ENCODE data around the gene DNAJC5.

The DNAJC5 gene

DNA sequence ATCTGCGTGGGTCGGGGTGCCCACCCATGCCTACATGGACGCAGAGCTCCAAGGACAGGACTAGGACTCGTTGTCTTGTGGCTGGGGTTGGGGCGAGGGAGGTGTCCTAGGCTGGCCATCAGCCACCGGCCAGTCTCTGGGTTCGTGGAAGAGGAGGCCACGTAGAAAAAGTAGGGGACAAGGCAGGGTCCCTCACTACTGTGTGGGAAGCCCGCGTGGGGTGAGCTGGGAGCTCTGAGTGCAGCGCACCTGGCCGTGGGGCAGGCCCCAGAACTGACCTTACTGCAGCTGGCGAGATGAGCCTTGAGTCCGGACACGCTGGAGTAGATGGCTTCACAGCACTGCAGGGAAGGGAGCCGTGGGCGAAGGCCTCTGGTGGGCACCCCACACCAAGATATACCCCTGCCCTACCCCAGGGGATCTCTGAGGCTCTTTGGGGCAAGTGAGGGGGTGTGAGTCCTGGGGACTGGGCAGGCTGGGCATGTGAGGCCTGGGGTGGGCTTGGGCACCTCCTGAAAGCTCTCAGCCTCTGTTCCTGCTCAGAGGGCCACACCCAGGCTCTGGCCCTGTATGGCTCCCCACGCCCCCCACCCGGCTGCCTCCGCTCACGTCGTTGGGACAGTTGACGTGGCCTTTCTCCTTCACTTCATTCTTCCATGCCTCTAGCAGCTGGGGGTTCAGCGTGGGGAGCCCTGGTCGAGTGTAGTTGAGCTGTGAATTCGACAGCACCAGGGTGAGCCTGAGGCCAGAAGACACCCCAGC, 66.9 kb downstream of the DNAJC5 start:
- H3K36me3 Mint-ChIP-seq (ENCODE audit: low read depth): peaks cover 14% of the 10 kb centered on the region
- peaks cover 5% of the 10 kb centered on the region for H3K4me1 Mint-ChIP-seq
- TF ChIP-seq, protein P1, sequence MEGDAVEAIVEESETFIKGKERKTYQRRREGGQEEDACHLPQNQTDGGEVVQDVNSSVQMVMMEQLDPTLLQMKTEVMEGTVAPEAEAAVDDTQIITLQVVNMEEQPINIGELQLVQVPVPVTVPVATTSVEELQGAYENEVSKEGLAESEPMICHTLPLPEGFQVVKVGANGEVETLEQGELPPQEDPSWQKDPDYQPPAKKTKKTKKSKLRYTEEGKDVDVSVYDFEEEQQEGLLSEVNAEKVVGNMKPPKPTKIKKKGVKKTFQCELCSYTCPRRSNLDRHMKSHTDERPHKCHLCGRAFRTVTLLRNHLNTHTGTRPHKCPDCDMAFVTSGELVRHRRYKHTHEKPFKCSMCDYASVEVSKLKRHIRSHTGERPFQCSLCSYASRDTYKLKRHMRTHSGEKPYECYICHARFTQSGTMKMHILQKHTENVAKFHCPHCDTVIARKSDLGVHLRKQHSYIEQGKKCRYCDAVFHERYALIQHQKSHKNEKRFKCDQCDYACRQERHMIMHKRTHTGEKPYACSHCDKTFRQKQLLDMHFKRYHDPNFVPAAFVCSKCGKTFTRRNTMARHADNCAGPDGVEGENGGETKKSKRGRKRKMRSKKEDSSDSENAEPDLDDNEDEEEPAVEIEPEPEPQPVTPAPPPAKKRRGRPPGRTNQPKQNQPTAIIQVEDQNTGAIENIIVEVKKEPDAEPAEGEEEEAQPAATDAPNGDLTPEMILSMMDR (IDR thresholded peaks at IDR 0.05; ENCODE audit: unreplicated experiment in 3 of 3): no peak
- H3K27me3 Mint-ChIP-seq (ENCODE audit: low read depth): no peaks in the 10 kb centered on the region
- H3K27ac Mint-ChIP-seq: no peak overlapping the region
- H3K9me3 Mint-ChIP-seq: no peaks in the 10 kb centered on the region
- H3K4me3 Mint-ChIP-seq: no peak overlapping the region

DNA sequence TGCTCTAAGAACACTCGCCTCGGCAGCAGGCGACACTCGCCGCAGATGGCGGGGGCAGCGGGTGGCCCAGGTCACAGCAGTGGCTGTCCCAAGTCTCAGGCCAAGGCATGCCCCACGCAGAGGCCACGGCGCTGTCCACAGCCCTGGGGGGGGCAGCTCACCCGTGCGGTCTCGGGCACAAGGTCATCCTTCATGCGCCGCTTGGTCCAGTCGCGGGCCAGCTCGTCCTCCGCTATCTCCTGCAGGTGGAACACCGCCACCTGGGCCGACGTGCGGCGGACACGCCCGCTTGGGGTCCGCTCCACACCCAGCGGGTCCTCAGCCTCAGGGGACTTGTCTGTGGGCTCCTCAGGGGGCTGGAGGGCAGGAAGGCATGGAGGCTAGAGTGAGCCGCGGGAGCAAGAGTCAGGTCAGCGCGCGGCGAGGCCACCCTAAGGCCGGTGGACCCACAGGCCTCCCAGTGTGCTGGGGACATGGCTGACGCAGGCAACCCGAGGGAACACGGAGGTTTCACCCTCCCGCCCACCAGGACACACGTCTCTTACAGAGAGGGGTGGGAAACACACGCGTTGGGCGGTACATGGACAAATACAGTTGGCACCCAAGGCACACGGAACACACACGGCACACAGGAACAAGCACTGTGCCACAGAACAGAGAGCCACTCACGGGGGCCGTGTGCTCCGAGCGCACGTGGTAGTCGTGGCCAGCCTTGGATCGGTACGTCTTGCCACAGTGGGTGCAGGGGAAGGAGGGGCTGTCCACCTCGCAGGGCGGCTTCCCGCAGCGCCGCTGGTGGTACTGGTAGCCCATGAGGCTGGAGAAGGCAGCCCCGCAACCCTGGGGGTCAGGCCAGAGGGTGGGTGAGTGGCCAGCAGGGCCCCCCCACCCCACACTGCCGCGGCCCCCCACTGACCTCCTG, 67.8 kb downstream of the DNAJC5 start:
- Mint-ChIP-seq H3K4me1 (no peaks in the 10 kb centered on the region), H3K27ac (no peak overlapping the region), H3K9me3 (no peaks in the 10 kb centered on the region), H3K4me3 (no peak overlapping the region), H3K27me3 (ENCODE audit: low read depth) (no peaks in the 10 kb centered on the region), H3K36me3 (ENCODE audit: low read depth) (peaks cover 14% of the 10 kb centered on the region)
- TF ChIP-seq, protein P1 (IDR thresholded peaks at IDR 0.05; ENCODE audit: unreplicated experiment in 3 of 3): no peak

GRCh38 chr20:63963348-63963741, 68.4 kb downstream of the DNAJC5 start:
- H3K36me3 Mint-ChIP-seq (ENCODE audit: low read depth): peaks cover 14% of the 10 kb centered on the region

DNA sequence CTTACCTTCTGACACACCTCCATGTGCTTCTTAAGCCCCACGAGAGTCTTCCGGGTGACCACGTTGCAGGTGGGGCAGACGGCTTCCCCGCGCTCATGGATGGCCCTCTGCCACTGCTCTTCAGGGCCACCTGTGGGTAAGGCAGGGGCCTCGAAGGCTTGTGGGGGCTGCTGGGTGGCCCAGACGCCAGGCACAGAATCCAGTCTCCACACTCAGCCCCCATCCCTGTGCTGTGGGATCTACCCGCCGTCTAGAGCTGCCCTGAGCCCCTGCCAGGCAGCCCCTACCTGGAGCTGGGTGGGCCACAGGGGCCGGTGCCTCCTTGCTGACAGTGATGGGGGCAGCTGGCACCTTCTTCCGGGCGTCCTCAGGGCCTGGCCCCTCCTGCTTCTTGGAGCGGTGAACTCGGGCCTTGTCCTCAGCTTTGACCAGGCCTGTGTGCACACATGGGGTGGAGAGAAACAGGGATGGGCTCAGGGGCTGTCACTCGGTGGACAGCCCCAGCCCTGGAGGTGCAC, 68.9 kb downstream of the DNAJC5 start:
- TF ChIP-seq, protein P1 (IDR thresholded peaks at IDR 0.05; ENCODE audit: unreplicated experiment in 3 of 3): no peak
- Mint-ChIP-seq H3K4me1 (no peaks in the 10 kb centered on the region), H3K27me3 (ENCODE audit: low read depth) (no peaks in the 10 kb centered on the region), H3K36me3 (ENCODE audit: low read depth) (peaks cover 14% of the 10 kb centered on the region), H3K9me3 (no peaks in the 10 kb centered on the region), H3K27ac (no peak overlapping the region), H3K4me3 (no peak overlapping the region)

More at GRCh38 chr20:63963348-63963741, 68.4 kb downstream of the DNAJC5 start:
- TF ChIP-seq, protein P1 (IDR thresholded peaks at IDR 0.05; ENCODE audit: unreplicated experiment in 3 of 3): no peak
- no peaks in the 10 kb centered on the region for H3K27me3 Mint-ChIP-seq (ENCODE audit: low read depth)
- no peaks in the 10 kb centered on the region for H3K4me1 Mint-ChIP-seq
- no peak overlapping the region for H3K4me3 Mint-ChIP-seq
- no peak overlapping the region for H3K27ac Mint-ChIP-seq
- no peaks in the 10 kb centered on the region for H3K9me3 Mint-ChIP-seq

- Mint-ChIP-seq H3K27ac (no peak overlapping the region), H3K4me3 (no peak overlapping the region), H3K4me1 (no peaks in the 10 kb centered on the region), H3K36me3 (ENCODE audit: low read depth) (peaks cover 14% of the 10 kb centered on the region), H3K27me3 (ENCODE audit: low read depth) (no peaks in the 10 kb centered on the region), H3K9me3 (no peaks in the 10 kb centered on the region)
- TF ChIP-seq, protein P1 (IDR thresholded peaks at IDR 0.05; ENCODE audit: unreplicated experiment in 3 of 3): no peak
These were observed 69.5 kb downstream of the DNAJC5 start for GRCh38 chr20:63964412-63964811.
